Activated CD8-positive, alpha-beta T cell treated with anti-CD3 and anti-CD28 coated beads for 36 hours (primary cell): ENCODE measurements around the gene DDAH1. TPM values are rescaled to one million over a fixed set of nuclear protein-coding genes. Genes with fewer than 3 reads are reported as not detected.

Experiments used
- ATAC-seq: fragments of 200-7000 bp; cut with Tn5 transposase; one replicate; pipeline ENCODE4 v1.10.0; 2021; ENCODE audit warnings: mild to moderate bottlenecking, moderate library complexity
- CTCF ChIA-PET: fragments of 350-600 bp; sonication (Branson Sonifier 250); formaldehyde crosslinking; loops from one replicate; lab custom pipeline; 2021; ENCODE audit warnings: antibody characterized with exemption; lab: Charles Lee
- POLR2A ChIA-PET: fragments of 350-600 bp; sonication (Branson Sonifier 250); formaldehyde crosslinking; loops from one replicate; lab custom pipeline; 2021; ENCODE audit warnings: antibody characterized with exemption; lab: Charles Lee
- DNase-seq: peaks from one replicate; pipeline ENCODE4 v3.0.0-alpha.2; 2020
- H3K27ac Mint-ChIP-seq: one replicate; pipeline ENCODE4 v1.8.0; 2021; ENCODE audit warnings: mild to moderate bottlenecking, mixed read lengths
- H3K27me3 Mint-ChIP-seq: one replicate; pipeline ENCODE4 v1.8.0; 2021; ENCODE audit warnings: mixed read lengths
- H3K36me3 Mint-ChIP-seq: one replicate; pipeline ENCODE4 v1.8.0; 2021; ENCODE audit warnings: low read depth, mixed read lengths
- H3K4me1 Mint-ChIP-seq: one replicate; pipeline ENCODE4 v1.8.0; 2021; ENCODE audit warnings: low read depth, mixed read lengths
- H3K4me3 Mint-ChIP-seq: one replicate; pipeline ENCODE4 v1.8.0; 2021; ENCODE audit warnings: mild to moderate bottlenecking, moderate library complexity, mixed read lengths
- H3K9me3 Mint-ChIP-seq: one replicate; pipeline ENCODE4 v1.8.0; 2021; ENCODE audit warnings: mixed read lengths
- CTCF ChIP-seq: fragments of 200-600 bp; IDR thresholded peaks from one replicate; pipeline ENCODE4 v1.8.0; 2022; ENCODE audit warnings: antibody characterized with exemption, mild to moderate bottlenecking
- intact Hi-C: fragments of 100-400 bp; cut with micrococcal nuclease; formaldehyde crosslinking; loops from one replicate; pipeline ENCODE4 v1.10.0; 2022
- total RNA-seq, 2 experiments: library from RNA; stranded (reverse); gene quantifications; one replicate each; pipeline ENCODE4 v1.2.3, GENCODE V29; 2021

DDAH1 gene
- total RNA-seq, 2 experiments from 2014 or later: 0.07 to 0.09 TPM

- Mint-ChIP-seq H3K27me3 (peaks cover 5% of the 10 kb centered on the region), H3K36me3 (peaks cover 1% of the 10 kb centered on the region), H3K4me3 (peak overlapping the region; percentile 43), H3K27ac (peak overlapping the region; percentile 84), H3K4me1 (peaks cover 32% of the 10 kb centered on the region), H3K9me3 (no peaks in the 10 kb centered on the region)
- DNase-seq (peak; percentile 92), ATAC-seq (peak; percentile 92)
- no peak for TF ChIP-seq CTCF
- CTCF ChIA-PET: interaction anchor here (1.1 to 2.9 kb wide), 5 partner anchors 10 to 51 kb away, joined by 3 to 11 read pairs (median 9); partner anchors contain the start of genes BCL10 and C1orf52
- POLR2A ChIA-PET: interaction anchor here (0.8 to 2.1 kb wide), 5 partner anchors 11 to 177 kb away, joined by 3 to 6 read pairs (median 3); no protein-coding TSS in a partner anchor
- intact Hi-C loops: loop anchor here (2.0 kb wide), 1 partner anchor 23 kb away; no protein-coding TSS in a partner anchor
Measured at GRCh38 chr1:85297855-85298629, 166.9 kb downstream of the DDAH1 start.

GRCh38 chr1:85297538-85297854 lies 167.5 kb downstream of the DDAH1 start:
- POLR2A ChIA-PET: interaction anchor here (0.8 to 2.1 kb wide), 5 partner anchors 12 to 178 kb away, joined by 3 to 6 read pairs (median 3); no protein-coding TSS in a partner anchor
- H3K36me3 Mint-ChIP-seq: peaks cover 1% of the 10 kb centered on the region
- CTCF ChIA-PET: interaction anchor here (1.1 to 2.9 kb wide), 5 partner anchors 11 to 50 kb away, joined by 3 to 11 read pairs (median 9); partner anchors contain the start of genes BCL10 and C1orf52
- intact Hi-C loops: no loop called here
- ATAC-seq (no peak), DNase-seq (no peak)
- H3K27me3 Mint-ChIP-seq: peaks cover 5% of the 10 kb centered on the region
- peaks cover 32% of the 10 kb centered on the region for H3K4me1 Mint-ChIP-seq
- H3K27ac Mint-ChIP-seq: peak overlapping the region; percentile 84
- no peak for TF ChIP-seq CTCF
- H3K4me3 Mint-ChIP-seq: peak overlapping the region; percentile 43
- no peaks in the 10 kb centered on the region for H3K9me3 Mint-ChIP-seq

GRCh38 chr1:85296980-85297379 lies 168.0 kb downstream of the DDAH1 start:
- no peak for DNase-seq
- peaks cover 1% of the 10 kb centered on the region for H3K36me3 Mint-ChIP-seq
- H3K9me3 Mint-ChIP-seq: no peaks in the 10 kb centered on the region
- peaks cover 32% of the 10 kb centered on the region for H3K4me1 Mint-ChIP-seq
- no peak overlapping the region for H3K27ac Mint-ChIP-seq
- intact Hi-C loops: no loop called here
- POLR2A ChIA-PET: interaction anchor here (0.8 to 2.1 kb wide), 4 partner anchors 12 to 38 kb away, joined by 3 to 6 read pairs (median 4); no protein-coding TSS in a partner anchor
- CTCF ChIA-PET: interaction anchor here (2.1 to 2.9 kb wide), 3 partner anchors 11 to 37 kb away, joined by 9 to 11 read pairs (median 11); partner anchors contain the start of genes BCL10 and C1orf52
- no peak overlapping the region for H3K4me3 Mint-ChIP-seq
- H3K27me3 Mint-ChIP-seq: peaks cover 5% of the 10 kb centered on the region
- ATAC-seq: no peak
- no peak for TF ChIP-seq CTCF

- intact Hi-C loops: no loop called here
- ChIA-PET CTCF (interaction anchor here (1.0 to 2.9 kb wide), 2 partner anchors 13 to 36 kb away, joined by 3 to 11 read pairs; partner anchors contain the start of gene C1orf52), POLR2A (interaction anchor here (1.0 to 1.4 kb wide), 2 partner anchors 12 to 19 kb away, joined by 3 to 4 read pairs; partner anchors contain the start of gene BCL10)
- Mint-ChIP-seq H3K4me1 (peaks cover 32% of the 10 kb centered on the region), H3K27me3 (peaks cover 5% of the 10 kb centered on the region), H3K27ac (no peak overlapping the region), H3K4me3 (no peak overlapping the region), H3K36me3 (peaks cover 1% of the 10 kb centered on the region), H3K9me3 (no peaks in the 10 kb centered on the region)
- no peak for TF ChIP-seq CTCF
- ATAC-seq (no peak), DNase-seq (no peak)
Measured at GRCh38 chr1:85295654-85296053, 169.3 kb downstream of the DDAH1 start.
